ENCODE measurements around the gene MRPL48.
"Not testable (repeated sequence)": the region's sequence is repeated elsewhere in the genome, so short reads cannot be mapped to it uniquely, and the experiment has no call there.

DNA sequence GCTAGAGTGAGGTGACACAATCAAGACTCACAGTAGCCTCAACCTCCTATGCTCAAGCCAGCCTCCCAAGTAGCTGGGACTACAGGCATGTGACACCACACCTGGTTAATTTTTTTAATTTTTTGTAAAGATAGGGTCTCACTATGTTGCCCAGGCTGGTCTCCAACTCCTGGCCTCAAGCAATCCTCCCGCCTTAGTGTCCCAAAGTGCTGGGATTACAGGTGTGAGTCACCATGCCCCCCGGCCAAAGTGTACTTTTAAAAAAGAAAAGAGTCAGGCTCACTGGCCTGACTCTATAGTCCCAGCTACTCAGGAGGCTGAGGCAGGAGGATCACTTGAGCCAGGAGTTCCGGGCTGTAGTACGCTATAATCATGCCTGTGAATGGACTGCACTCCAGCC is 36.8 kb upstream of the MRPL48 start:
- not testable (repeated sequence) for TF ChIP-seq POLR2A (IDR thresholded peaks at IDR 0.05; ENCODE audit: low read length); GATA1 (IDR thresholded peaks at IDR 0.05; ENCODE audit: low read depth, low read length)

Measured in erythroblast (primary cell).